Loucy (cell line): ENCODE measurements around the gene ULK1.

ENCODE experiments used
- H2AFZ ChIP-seq: fragments of 200-600 bp; sonication (generic); 2 replicates; pipeline ENCODE4 v1.6.0; 2016; ENCODE audit warnings: antibody characterized with exemption, mild to moderate bottlenecking, low read length, moderate library complexity
- H3F3A ChIP-seq: fragments of 200-600 bp; 2 replicates; pipeline ENCODE4 v1.6.0; 2016; ENCODE audit warnings: antibody characterized with exemption, low read depth, mild to moderate bottlenecking
- H3K27me3 ChIP-seq: fragments of 200-600 bp; sonication (generic); 2 replicates; pipeline ENCODE4 v1.6.1; 2014; ENCODE audit warnings: low read length, mild to moderate bottlenecking; ENCODE audit not compliant: insufficient read depth, poor library complexity, severe bottlenecking
- H3K36me3 ChIP-seq: fragments of 200-600 bp; sonication (generic); 2 replicates; pipeline ENCODE4 v1.6.1; 2016; ENCODE audit warnings: low read length; ENCODE audit not compliant: insufficient read depth
- H3K4me1 ChIP-seq: fragments of 200-600 bp; sonication (generic); 2 replicates; pipeline ENCODE4 v1.5.1; 2014; ENCODE audit warnings: low read length, mild to moderate bottlenecking; ENCODE audit not compliant: insufficient read depth, poor library complexity, severe bottlenecking
- H3K4me2 ChIP-seq: fragments of 200-600 bp; sonication (generic); 2 replicates; pipeline ENCODE4 v1.6.0; 2014; ENCODE audit warnings: antibody characterized with exemption, low read length, low read depth, mild to moderate bottlenecking; ENCODE audit not compliant: poor library complexity, severe bottlenecking
- H3K4me3 ChIP-seq: fragments of 200-600 bp; sonication (generic); 2 replicates; pipeline ENCODE4 v1.5.1; 2014; ENCODE audit warnings: low read length, mild to moderate bottlenecking, mixed read lengths; ENCODE audit not compliant: poor library complexity, severe bottlenecking
- H3K79me2 ChIP-seq: fragments of 200-600 bp; sonication (generic); 2 replicates; pipeline ENCODE4 v1.6.1; 2014; ENCODE audit warnings: low read length; ENCODE audit not compliant: insufficient read depth
- H3K9ac ChIP-seq: fragments of 200-600 bp; sonication (generic); 2 replicates; pipeline ENCODE4 v1.6.0; 2014; ENCODE audit warnings: mild to moderate bottlenecking, low read depth, low read length, moderate library complexity; ENCODE audit not compliant: poor library complexity, severe bottlenecking
- H3K9me2 ChIP-seq: fragments of 200-600 bp; sonication (generic); replicated peaks from 2 replicates; pipeline ENCODE4 v1.6.1; 2016; ENCODE audit warnings: low read depth, low read length, mixed read lengths
- H3K9me3 ChIP-seq: fragments of 200-600 bp; sonication (generic); 2 replicates; pipeline ENCODE4 v1.6.1; 2014; ENCODE audit warnings: mild to moderate bottlenecking, antibody characterized with exemption, low read length, low read depth; ENCODE audit not compliant: insufficient read depth
- H4K20me1 ChIP-seq: fragments of 200-600 bp; sonication (generic); 2 replicates; pipeline ENCODE4 v1.6.0; 2014; ENCODE audit warnings: antibody characterized with exemption, low read length, mild to moderate bottlenecking; ENCODE audit not compliant: insufficient read depth, poor library complexity, severe bottlenecking
- EZH2phosphoT487 ChIP-seq: fragments of 200-600 bp; IDR thresholded peaks from 2 replicates; pipeline ENCODE4 v1.6.1; 2018; ENCODE audit warnings: antibody characterized with exemption, mild to moderate bottlenecking, moderate library complexity, borderline replicate concordance
- TF ChIP-seq, protein P1 (sequence below): fragments of 200-600 bp; sonication (generic); conservative IDR thresholded peaks from 2 replicates; pipeline ENCODE4 v1.5.1; 2014; ENCODE audit warnings: mild to moderate bottlenecking, antibody characterized with exemption, low read length

Gene ULK1

GRCh38 chr12:131907379-131908091 is 13.1 kb downstream of the ULK1 start:
- Histone ChIP-seq H4K20me1 (peaks cover 10% of the 10 kb centered on the region), H2AFZ (no peak overlapping the region), H3K4me1 (peaks cover 3% of the 10 kb centered on the region), H3K79me2 (peaks cover 24% of the 10 kb centered on the region; the same call in 1 of the 2 replicates), H3K36me3 (peaks cover 38% of the 10 kb centered on the region; the same call in 1 of the 2 replicates), H3K9me2 (no peaks in the 10 kb centered on the region), H3F3A (no peaks in the 10 kb centered on the region), H3K4me3 (no peak overlapping the region), H3K9me3 (no peaks in the 10 kb centered on the region), H3K27me3 (no peaks in the 10 kb centered on the region), H3K9ac (no peak overlapping the region), H3K4me2 (no peak overlapping the region)
- no peak for TF ChIP-seq EZH2phosphoT487
- TF ChIP-seq, protein P1, sequence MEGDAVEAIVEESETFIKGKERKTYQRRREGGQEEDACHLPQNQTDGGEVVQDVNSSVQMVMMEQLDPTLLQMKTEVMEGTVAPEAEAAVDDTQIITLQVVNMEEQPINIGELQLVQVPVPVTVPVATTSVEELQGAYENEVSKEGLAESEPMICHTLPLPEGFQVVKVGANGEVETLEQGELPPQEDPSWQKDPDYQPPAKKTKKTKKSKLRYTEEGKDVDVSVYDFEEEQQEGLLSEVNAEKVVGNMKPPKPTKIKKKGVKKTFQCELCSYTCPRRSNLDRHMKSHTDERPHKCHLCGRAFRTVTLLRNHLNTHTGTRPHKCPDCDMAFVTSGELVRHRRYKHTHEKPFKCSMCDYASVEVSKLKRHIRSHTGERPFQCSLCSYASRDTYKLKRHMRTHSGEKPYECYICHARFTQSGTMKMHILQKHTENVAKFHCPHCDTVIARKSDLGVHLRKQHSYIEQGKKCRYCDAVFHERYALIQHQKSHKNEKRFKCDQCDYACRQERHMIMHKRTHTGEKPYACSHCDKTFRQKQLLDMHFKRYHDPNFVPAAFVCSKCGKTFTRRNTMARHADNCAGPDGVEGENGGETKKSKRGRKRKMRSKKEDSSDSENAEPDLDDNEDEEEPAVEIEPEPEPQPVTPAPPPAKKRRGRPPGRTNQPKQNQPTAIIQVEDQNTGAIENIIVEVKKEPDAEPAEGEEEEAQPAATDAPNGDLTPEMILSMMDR: no peak

DNA sequence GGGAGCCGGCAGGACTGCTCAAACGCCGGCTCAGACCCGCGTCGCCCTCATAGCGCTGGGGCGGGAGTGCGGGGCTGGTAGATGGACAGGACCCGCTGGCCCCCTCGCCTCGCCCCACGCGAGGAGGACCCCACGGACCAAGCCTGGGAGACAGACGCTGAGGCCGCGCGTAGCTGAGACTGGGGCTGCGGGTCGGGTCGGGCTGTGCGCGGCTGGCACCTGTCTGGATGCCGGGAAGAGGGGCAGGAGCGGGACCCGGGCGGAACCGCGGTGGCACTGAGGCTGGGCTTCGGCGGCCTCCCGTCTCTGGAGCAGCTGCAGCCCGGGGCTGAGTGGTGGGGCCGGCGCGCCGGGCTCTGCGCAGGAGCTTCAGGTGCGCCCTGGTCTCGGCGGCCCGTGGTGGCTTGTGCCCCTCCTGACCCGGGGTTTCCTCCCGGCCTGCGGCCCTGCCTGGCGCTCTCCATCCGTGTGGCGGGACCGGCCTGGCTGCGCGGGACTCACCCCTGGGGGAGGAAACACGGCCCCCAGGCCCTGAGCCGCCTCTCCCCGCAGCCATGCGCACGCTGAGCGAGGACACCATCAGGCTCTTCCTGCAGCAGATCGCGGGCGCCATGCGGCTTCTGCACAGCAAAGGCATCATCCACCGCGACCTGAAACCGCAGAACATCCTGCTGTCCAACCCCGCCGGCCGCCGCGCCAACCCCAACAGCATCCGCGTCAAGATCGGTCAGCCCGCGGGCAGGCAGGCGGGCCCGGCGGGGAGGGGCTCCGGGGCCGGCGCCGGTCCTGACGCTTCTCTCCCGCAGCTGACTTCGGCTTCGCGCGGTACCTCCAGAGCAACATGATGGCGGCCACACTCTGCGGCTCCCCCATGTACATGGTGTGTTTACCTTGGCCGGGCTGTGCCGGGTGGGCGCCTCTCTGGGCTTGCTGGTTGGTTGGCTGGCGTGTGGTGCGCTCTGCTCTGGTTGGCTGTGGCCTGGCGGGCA is 14.0 kb downstream of the ULK1 start:
- Histone ChIP-seq H4K20me1 (peaks cover 6% of the 10 kb centered on the region), H3K79me2 (peaks cover 23% of the 10 kb centered on the region; the same call in 1 of the 2 replicates), H3K36me3 (peaks cover 44% of the 10 kb centered on the region; the same call in 1 of the 2 replicates), H3F3A (no peaks in the 10 kb centered on the region), H3K27me3 (no peaks in the 10 kb centered on the region), H3K9ac (no peak overlapping the region), H3K4me3 (no peak overlapping the region), H3K9me2 (no peaks in the 10 kb centered on the region), H3K4me2 (no peak overlapping the region), H2AFZ (no peak overlapping the region), H3K9me3 (no peaks in the 10 kb centered on the region), H3K4me1 (peaks cover 3% of the 10 kb centered on the region)
- TF ChIP-seq EZH2phosphoT487: no peak
- TF ChIP-seq, protein P1: no peak

DNA sequence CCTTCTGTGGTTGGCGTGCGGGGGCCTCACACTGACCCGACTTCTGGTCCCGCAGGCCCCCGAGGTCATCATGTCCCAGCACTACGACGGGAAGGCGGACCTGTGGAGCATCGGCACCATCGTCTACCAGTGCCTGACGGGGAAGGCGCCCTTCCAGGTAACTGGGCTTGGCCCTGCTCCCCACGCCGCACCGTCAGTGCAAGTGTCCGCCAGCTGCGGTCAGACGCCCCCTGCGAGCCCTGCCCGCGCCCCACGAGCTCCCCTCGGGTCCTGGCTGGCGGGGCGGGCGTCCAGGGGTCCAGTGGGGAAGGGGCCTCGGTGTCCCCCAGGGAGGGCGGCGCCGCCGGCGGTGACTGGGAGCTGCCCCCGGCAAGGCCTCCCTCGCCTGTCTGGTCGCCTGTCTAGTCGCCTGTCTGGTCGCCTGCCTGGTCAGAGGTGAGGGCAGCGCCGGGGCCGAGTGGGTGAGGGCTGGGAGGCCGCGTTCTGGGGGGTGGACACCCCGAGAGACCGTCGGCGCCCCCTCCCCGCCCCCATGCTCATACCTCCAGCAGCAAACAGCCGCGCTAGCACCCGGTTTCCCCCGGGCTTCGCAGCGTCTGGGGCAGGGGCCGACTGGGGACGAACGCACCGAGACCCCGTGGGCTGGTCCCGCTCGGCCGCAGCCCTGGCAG is 14.8 kb downstream of the ULK1 start:
- Histone ChIP-seq H3K9me2 (no peaks in the 10 kb centered on the region), H2AFZ (no peak overlapping the region), H3K4me2 (no peak overlapping the region), H3K36me3 (peaks cover 50% of the 10 kb centered on the region; the same call in 1 of the 2 replicates), H3K79me2 (peaks cover 14% of the 10 kb centered on the region; the same call in 1 of the 2 replicates), H3K27me3 (no peaks in the 10 kb centered on the region), H3K4me3 (no peak overlapping the region), H3K9ac (no peak overlapping the region), H3K9me3 (no peaks in the 10 kb centered on the region), H4K20me1 (peaks cover 3% of the 10 kb centered on the region), H3K4me1 (peaks cover 3% of the 10 kb centered on the region), H3F3A (no peaks in the 10 kb centered on the region)
- no peak for TF ChIP-seq EZH2phosphoT487
- TF ChIP-seq, protein P1: no peak
